Measurements from ENCODE around the gene RPTOR.

The RPTOR gene

GRCh38 chr17:80502578-80502877 lies 42.1 kb upstream of the RPTOR start:
- no peak for TF ChIP-seq PATZ1 (CRISPR knock-in tag; IDR thresholded peaks at IDR 0.05; ENCODE audit: borderline replicate concordance)
- no peak for TF ChIP-seq BACH2 (CRISPR knock-in tag; IDR thresholded peaks at IDR 0.05; ENCODE audit: borderline replicate concordance)
- no peak for TF ChIP-seq ZFP30 (CRISPR knock-in tag; IDR thresholded peaks at IDR 0.05)
- no peak for TF ChIP-seq POU6F1 (CRISPR knock-in tag; IDR thresholded peaks at IDR 0.05; ENCODE audit: borderline replicate concordance, low read depth)
- TF ChIP-seq TOX (CRISPR knock-in tag; IDR thresholded peaks at IDR 0.05; ENCODE audit: borderline replicate concordance), result no peak
- no peak for TF ChIP-seq ISL1 (CRISPR knock-in tag; IDR thresholded peaks at IDR 0.05)
- no peak for TF ChIP-seq ZNF70 (CRISPR knock-in tag; IDR thresholded peaks at IDR 0.05)
- TF ChIP-seq GLIS3 (CRISPR knock-in tag; IDR thresholded peaks at IDR 0.05), result no peak
- TF ChIP-seq CREB5 (CRISPR knock-in tag; IDR thresholded peaks at IDR 0.05; ENCODE audit: low read depth), result no peak
- no peak for TF ChIP-seq OSR1 (CRISPR knock-in tag; IDR thresholded peaks at IDR 0.05)
- no peak for TF ChIP-seq PPARA (CRISPR knock-in tag; IDR thresholded peaks at IDR 0.05; ENCODE audit: borderline replicate concordance)

GRCh38 chr17:80503031-80503430 lies 41.6 kb upstream of the RPTOR start:
- TF ChIP-seq PATZ1 (CRISPR knock-in tag; IDR thresholded peaks at IDR 0.05; ENCODE audit: borderline replicate concordance) (no peak), ESRRG (CRISPR knock-in tag; IDR thresholded peaks at IDR 0.05) (no peak), ZFP3 (CRISPR knock-in tag; IDR thresholded peaks at IDR 0.05) (no peak)
- no peak for ATAC-seq

More at GRCh38 chr17:80502578-80502877, 42.1 kb upstream of the RPTOR start:
- no peak for ATAC-seq

- no peak for ATAC-seq
- TF ChIP-seq BACH2 (CRISPR knock-in tag; IDR thresholded peaks at IDR 0.05; ENCODE audit: borderline replicate concordance) (no peak), ZNF70 (CRISPR knock-in tag; IDR thresholded peaks at IDR 0.05) (no peak), ZC3H10 (CRISPR knock-in tag; IDR thresholded peaks at IDR 0.05) (no peak), PATZ1 (CRISPR knock-in tag; IDR thresholded peaks at IDR 0.05; ENCODE audit: borderline replicate concordance) (no peak), ZNF565 (CRISPR knock-in tag; conservative IDR thresholded peaks at IDR 0.05; ENCODE audit: low read depth) (no peak), TSHZ2 (CRISPR knock-in tag; IDR thresholded peaks at IDR 0.05) (no peak), ARNTL (CRISPR knock-in tag; IDR thresholded peaks at IDR 0.05; ENCODE audit: borderline replicate concordance, low read depth) (no peak), PPARA (CRISPR knock-in tag; IDR thresholded peaks at IDR 0.05; ENCODE audit: borderline replicate concordance) (no peak), TCF4 (CRISPR knock-in tag; IDR thresholded peaks at IDR 0.05; ENCODE audit: borderline replicate concordance) (no peak), RARB (CRISPR knock-in tag; IDR thresholded peaks at IDR 0.05) (no peak), GLIS3 (CRISPR knock-in tag; IDR thresholded peaks at IDR 0.05) (no peak), TOX (CRISPR knock-in tag; IDR thresholded peaks at IDR 0.05; ENCODE audit: borderline replicate concordance) (no peak), ZFP30 (CRISPR knock-in tag; IDR thresholded peaks at IDR 0.05) (no peak), ZNF8 (CRISPR knock-in tag; IDR thresholded peaks at IDR 0.05) (no peak), CSDC2 (CRISPR knock-in tag; IDR thresholded peaks at IDR 0.05) (no peak), POU6F1 (CRISPR knock-in tag; IDR thresholded peaks at IDR 0.05; ENCODE audit: borderline replicate concordance, low read depth) (no peak), SNAI2 (CRISPR knock-in tag; IDR thresholded peaks at IDR 0.05) (no peak), ISL1 (CRISPR knock-in tag; IDR thresholded peaks at IDR 0.05) (no peak), CSRNP3 (CRISPR knock-in tag; IDR thresholded peaks at IDR 0.05) (no peak)
These were observed 40.7 kb upstream of the RPTOR start for GRCh38 chr17:80503921-80504320.

All from SK-N-SH treated with all-trans-retinoic acid at 6 μM for 48 hours (cell line).